Stimulated activated CD4-positive, alpha-beta T cell treated with anti-CD3 and anti-CD28 coated beads, Interleukin-15, amount 100 ng/mL, for 24 hours (primary cell): Measurements from ENCODE around the gene NSD1.

ENCODE experiments used
- DNase-seq: peaks from one replicate; pipeline ENCODE4 v3.0.0-alpha.2; 2020

Gene NSD1, protein sequence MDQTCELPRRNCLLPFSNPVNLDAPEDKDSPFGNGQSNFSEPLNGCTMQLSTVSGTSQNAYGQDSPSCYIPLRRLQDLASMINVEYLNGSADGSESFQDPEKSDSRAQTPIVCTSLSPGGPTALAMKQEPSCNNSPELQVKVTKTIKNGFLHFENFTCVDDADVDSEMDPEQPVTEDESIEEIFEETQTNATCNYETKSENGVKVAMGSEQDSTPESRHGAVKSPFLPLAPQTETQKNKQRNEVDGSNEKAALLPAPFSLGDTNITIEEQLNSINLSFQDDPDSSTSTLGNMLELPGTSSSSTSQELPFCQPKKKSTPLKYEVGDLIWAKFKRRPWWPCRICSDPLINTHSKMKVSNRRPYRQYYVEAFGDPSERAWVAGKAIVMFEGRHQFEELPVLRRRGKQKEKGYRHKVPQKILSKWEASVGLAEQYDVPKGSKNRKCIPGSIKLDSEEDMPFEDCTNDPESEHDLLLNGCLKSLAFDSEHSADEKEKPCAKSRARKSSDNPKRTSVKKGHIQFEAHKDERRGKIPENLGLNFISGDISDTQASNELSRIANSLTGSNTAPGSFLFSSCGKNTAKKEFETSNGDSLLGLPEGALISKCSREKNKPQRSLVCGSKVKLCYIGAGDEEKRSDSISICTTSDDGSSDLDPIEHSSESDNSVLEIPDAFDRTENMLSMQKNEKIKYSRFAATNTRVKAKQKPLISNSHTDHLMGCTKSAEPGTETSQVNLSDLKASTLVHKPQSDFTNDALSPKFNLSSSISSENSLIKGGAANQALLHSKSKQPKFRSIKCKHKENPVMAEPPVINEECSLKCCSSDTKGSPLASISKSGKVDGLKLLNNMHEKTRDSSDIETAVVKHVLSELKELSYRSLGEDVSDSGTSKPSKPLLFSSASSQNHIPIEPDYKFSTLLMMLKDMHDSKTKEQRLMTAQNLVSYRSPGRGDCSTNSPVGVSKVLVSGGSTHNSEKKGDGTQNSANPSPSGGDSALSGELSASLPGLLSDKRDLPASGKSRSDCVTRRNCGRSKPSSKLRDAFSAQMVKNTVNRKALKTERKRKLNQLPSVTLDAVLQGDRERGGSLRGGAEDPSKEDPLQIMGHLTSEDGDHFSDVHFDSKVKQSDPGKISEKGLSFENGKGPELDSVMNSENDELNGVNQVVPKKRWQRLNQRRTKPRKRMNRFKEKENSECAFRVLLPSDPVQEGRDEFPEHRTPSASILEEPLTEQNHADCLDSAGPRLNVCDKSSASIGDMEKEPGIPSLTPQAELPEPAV (N-terminal part only)

DNA sequence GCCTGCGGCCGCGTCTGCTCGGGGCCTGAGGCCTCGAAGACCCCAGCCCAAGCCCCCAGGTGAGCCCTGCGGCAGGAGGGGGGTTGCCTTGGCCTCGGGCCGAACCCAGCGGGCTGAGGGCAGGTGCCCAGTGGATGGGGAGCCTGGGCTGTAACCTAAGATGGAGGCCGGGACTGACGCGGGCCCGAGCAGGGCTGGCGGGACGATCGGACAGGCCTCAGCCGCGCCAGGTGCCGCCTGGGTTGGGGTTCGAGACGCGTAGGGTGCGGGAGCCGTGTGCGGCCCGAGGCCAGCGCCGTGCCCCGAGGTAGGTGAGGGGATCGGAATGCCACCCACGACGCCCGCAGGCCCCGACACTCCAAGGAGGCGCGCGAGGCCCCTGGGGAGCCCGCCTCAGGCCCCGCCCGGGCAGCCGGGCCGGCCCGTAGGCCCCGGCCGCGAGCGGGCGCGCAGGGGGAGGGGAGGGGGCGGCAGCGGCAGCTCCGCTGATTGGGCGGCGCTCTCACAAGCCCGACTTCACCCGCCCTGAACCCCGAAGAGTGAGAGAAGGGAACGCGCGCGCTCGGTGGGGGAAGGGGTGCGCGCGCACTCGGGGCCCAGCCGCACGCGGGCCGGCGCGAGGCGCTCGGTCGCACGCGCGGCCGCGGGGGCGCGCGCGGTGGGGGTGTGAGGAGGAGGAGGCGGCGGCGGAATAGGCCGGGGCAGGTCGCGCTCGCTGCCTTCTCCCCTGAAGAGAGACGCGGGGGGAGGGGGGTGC lies at the start of gene NSD1:
Gene NSD1, plus strand, starts transcription at position 678 of the 757 bp plus-strand sequence. CDS start 1,331 bp downstream, outside the sequence.
- DNase-seq = peak; percentile 94

DNA sequence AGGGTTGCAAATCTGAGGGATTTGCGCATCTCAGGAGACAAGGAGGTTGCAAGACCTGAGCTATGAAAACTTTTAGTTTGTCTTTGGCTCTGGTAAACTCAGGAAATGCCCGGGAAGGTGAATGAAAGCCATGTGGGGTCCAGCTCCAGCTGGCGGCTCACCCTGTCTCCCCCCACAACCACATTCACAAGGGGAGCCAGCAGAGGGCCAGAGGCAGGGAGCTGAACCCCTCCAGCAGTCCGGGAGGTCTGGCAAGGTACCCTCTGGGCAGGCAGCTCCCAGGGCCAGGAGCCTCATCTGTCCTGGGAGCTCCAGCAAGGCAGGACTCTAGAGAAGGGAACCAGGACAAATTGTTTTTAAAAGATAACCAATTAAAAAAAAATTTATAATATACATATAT lies 49.4 kb upstream of the NSD1 start:
- DNase-seq = no peak

DNA sequence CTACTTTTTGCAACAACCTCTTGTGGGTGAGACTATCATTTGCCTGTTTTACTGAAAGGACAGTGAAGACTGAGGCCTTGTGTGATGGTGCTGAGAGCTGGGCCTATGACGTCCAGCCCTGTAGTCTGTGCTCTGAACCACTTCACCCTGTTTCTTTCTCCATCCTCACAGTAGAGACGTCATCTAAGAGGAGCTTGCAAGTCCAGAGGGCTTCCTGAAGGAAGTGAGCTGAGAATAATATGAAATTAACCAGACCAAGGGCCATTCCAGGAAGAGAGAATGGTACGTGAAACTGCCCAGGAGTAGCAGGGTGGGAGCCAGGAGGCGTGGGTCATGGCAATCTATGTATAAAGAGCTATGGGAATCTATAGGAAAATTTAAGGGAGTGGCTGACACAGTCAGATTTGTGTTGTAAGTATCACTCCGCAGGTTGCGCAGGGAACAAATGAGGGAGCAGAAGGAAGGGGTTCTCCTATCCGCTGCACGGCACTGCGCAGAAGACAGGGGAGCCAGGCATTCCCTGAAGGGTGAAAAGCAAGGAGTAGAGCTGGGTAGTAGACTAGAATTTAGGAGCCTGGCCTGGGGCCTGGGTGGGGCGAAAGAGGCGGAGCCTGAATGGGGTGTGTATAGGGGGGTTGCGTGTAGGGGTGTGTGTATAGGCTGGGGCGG lies 47.5 kb upstream of the NSD1 start:
- DNase-seq = no peak

DNA sequence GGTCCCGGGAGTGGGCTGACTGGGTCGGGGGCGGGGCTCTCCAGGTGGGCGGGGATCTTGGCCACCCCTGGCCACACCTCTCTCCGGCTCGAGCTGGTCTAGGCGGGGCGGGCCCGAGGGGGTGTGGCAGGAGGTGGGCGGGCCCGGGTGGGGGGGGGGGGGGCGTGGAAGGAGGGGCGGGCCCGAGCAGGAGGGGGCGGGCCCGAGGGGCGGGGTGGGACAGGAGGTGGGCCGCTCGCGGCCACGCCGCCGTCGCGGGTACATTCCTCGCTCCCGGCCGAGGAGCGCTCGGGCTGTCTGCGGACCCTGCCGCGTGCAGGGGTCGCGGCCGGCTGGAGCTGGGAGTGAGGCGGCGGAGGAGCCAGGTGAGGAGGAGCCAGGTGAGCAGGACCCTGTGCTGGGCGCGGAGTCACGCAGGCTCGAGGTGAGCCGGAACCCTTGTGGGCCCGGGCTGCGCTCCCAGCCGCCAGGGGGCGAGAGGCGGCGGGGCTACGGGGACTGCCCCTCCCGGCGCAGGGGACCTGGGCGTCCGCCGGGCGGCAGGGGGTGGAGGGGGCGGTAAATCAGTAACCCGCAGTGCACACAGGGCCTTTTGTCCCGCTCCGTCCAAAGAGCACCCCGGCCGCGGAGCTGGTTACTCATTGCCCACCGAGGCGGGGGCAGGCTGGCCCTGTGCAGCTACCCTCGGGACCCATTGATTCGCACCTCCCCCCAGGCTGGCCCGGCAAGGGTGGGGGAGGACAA lies 46.7 kb upstream of the NSD1 start, which contains the start of gene FGFR4:
Gene FGFR4, plus strand, starts transcription at position 262 of the 744 bp plus-strand sequence. CDS start 2,688 bp downstream, outside the sequence.
- peak; percentile 71 for DNase-seq

DNA sequence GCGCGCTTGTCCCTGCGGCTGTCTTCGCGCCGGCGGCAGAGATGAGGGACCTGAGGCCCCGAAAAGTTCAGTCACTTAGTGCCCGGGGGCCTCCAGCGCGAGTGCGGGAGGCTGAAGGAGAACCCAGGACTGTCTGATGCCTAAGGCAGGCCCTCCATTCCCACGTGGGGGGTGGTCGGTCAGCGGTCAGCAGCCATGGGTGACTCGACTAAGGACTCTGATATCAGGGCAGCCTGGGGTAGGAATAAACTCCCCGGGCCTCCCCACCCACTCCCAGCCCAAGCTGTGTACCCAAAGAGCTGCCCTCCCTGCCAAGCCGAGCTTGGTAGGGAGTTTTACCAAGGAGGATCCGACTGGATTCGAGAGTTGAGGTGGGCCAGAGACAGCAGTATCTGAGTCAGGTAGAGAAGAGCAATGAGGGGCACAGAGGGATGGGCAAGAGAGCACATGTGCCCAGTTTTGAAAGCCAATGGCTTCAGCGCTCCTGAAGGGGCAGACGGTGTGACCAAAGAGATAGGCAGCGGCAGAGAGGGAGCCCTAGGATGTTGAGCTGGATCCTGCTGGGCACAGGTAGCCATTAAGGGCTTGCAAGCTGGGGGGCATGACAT lies 46.1 kb upstream of the NSD1 start:
- DNase-seq = no peak

DNA sequence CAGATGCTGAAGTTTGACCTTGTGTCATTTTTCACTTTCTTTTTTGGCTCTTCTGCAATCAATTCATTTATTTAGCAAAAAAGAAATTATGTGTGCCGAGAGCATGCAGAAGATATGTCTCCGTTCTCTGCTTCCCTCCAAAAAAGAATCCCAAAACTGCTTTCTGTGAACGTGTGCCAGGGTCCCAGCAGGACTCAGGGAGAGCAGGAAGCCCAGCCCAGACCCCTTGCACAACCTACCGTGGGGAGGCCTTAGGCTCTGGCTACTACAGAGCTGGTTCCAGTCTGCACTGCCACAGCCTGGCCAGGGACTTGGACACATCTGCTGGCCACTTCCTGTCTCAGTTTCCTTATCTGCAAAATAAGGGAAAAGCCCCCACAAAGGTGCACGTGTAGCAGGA lies 44.4 kb upstream of the NSD1 start:
- no peak for DNase-seq

DNA sequence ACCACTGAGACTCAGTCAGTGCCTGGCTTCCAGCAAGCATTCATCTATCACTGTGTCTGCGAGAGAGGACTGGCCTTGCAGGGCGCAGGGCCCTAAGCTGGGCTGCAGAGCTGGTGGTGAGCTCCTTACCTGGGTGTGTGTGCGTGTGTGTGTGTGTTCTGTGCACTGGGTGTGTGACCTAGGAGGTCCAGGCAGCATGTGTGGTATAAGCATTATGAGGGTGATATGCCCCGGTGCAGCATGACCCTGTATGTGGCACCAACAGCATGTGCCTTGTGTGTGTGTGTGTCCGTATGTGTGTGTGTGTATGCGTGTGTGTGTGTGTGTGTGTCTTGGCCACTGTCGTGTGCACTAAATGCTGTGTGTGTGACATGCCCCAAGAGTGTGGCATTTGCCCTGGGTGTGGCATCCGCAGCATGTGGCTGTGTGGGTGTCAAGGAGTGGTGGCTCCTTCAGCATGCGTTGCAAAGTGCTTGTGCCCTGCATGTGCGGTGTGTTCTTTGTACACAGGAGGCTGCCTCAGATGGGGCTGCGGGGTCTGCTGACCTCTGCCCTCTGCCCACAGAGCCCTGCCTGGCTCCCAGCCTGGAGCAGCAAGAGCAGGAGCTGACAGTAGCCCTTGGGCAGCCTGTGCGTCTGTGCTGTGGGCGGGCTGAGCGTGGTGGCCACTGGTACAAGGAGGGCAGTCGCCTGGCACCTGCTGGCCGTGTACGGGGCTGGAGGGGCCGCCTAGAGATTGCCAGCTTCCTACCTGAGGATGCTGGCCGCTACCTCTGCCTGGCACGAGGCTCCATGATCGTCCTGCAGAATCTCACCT lies 43.5 kb upstream of the NSD1 start:
- DNase-seq = no peak

DNA sequence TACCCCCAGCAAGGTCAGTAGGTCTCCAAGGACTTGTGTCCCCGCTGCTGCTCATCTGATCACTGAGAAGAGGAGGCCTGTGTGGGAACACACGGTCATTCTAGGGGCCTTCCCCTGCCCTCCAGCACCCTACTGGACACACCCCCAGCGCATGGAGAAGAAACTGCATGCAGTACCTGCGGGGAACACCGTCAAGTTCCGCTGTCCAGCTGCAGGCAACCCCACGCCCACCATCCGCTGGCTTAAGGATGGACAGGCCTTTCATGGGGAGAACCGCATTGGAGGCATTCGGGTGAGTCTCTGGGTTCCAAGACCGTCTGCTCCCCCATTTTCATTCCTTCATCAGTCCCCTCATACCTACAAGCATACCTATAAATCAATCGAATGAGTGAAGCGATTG lies 42.8 kb upstream of the NSD1 start:
- DNase-seq = no peak

DNA sequence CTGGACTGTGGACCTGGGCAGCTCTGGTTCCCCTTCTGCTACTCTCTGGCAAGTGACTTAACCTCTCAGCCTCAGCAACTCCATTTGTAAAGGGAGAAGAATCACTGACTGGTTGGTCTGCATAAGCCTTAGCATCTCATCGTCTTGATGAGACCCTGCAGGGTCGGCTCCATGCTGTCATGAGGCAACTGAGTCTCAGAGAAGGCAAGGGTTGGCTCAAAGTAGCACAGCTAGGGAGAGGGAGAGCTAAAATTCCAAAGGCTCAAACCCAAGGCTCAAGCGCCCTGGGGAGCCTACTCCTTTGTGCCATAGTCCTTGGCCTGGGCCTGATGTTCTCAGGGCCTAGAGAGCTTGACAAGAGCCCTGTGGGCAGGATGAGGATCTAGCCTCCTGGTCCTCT lies 42.3 kb upstream of the NSD1 start:
- DNase-seq = no peak

DNA sequence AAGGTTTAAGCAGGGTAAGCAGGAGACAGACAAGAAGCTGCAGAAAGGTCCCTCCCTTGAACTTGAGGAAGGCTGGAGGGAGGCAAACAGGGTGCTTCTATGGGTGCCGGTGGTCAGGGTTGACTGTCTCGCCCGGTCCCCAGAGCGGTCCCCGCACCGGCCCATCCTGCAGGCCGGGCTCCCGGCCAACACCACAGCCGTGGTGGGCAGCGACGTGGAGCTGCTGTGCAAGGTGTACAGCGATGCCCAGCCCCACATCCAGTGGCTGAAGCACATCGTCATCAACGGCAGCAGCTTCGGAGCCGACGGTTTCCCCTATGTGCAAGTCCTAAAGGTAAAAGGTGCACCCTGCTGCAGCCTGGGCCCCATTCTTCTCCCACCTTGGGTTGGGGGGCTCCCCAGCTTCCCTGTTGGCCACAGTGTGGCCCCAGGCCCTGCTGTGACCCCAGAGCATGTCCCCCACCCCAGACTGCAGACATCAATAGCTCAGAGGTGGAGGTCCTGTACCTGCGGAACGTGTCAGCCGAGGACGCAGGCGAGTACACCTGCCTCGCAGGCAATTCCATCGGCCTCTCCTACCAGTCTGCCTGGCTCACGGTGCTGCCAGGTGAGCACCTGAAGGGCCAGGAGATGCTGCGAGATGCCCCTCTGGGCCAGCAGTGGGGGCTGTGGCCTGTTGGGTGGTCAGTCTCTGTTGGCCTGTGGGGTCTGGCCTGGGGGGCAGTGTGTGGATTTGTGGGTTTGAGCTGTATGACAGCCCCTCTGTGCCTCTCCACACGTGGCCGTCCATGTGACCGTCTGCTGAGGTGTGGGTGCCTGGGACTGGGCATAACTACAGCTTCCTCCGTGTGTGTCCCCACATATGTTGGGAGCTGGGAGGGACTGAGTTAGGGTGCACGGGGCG lies 41.1 kb upstream of the NSD1 start:
- DNase-seq = no peak

DNA sequence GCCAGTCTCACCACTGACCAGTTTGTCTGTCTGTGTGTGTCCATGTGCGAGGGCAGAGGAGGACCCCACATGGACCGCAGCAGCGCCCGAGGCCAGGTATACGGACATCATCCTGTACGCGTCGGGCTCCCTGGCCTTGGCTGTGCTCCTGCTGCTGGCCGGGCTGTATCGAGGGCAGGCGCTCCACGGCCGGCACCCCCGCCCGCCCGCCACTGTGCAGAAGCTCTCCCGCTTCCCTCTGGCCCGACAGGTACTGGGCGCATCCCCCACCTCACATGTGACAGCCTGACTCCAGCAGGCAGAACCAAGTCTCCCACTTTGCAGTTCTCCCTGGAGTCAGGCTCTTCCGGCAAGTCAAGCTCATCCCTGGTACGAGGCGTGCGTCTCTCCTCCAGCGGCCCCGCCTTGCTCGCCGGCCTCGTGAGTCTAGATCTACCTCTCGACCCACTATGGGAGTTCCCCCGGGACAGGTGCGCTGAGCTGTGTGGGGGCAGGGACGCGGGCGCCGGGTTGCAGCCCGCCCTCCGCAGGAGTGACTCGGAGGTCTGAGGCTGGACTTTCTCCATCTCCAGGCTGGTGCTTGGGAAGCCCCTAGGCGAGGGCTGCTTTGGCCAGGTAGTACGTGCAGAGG lies 40.4 kb upstream of the NSD1 start:
- no peak for DNase-seq

DNA sequence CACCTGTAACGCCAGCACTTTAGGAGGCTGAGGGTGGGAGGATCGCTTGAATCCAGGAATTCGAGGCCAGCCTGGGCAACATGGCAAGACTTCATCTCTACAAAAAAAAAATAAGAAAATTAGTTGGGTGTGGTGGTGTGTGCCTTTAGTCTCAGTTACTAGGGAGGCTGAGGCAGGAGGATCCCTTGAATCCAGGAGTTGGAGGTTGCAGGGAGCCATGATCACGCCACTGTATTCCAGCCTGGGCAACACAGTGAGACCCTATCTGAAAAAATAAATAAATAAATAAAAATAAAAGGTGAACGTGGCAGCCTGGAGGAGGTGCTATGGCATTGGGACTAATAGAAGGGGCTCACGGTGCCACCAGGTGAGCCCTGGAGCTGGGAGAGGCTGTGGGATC lies 39.8 kb upstream of the NSD1 start:
- no peak for DNase-seq

DNA sequence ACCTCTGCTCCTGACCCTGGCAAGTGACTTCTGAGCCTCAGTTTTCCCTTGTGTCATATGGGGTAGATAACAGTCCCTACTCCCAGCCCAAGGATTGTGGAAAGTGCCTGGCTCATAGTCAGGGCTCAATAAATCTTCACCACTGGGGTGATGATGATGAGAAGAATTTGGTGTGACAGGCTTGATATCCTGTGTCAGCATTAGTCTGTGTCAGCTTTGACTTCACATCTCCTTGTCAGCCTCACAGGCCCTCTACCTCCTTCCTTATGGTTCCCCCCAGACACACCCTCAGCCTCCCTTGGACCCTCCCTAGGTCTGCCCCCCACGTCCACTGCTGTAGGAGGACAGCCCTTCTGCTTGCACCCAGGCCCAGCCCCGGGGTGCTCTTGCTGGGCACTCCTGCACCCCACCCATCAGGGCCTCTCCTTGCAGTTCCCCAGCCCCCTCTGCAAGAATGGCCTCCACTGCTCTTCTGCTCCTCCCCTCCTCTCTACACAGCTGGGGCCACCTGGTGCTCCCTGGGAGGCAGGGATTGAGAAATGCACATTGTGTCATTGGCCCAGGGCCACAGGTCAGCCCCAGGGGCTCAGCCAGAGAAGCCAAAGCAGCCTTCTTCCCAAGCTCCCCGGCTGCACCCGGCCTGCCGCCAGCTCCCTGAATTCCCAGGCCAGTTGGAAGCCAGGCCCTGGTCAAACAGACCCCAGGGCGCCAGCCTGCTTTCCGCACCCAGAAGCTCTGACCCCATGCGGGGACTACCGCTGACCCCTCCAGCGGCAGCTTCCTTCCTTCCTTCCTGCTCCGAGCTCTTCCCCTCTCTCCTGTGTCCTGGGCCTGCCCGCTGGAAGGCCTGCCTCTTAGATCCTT lies 39.1 kb upstream of the NSD1 start:
- no peak for DNase-seq

DNA sequence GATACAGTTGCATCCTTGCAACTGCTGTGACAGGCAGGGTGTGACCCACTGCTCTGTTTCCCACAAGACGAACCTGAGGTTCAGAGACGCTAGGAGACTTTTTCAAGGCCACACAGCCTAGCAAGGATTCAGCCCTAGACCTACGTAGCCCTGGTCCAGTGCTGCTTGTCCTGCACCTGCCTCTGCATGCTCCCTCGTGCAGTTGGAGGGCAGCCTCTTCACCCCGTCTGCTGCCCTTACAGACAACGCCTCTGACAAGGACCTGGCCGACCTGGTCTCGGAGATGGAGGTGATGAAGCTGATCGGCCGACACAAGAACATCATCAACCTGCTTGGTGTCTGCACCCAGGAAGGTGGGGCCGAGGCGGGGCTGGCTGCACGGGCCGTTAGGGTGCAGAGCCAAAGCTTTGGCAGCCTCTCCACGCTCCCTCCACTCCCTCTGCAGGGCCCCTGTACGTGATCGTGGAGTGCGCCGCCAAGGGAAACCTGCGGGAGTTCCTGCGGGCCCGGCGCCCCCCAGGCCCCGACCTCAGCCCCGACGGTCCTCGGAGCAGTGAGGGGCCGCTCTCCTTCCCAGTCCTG lies 38.4 kb upstream of the NSD1 start:
- DNase-seq = no peak

DNA sequence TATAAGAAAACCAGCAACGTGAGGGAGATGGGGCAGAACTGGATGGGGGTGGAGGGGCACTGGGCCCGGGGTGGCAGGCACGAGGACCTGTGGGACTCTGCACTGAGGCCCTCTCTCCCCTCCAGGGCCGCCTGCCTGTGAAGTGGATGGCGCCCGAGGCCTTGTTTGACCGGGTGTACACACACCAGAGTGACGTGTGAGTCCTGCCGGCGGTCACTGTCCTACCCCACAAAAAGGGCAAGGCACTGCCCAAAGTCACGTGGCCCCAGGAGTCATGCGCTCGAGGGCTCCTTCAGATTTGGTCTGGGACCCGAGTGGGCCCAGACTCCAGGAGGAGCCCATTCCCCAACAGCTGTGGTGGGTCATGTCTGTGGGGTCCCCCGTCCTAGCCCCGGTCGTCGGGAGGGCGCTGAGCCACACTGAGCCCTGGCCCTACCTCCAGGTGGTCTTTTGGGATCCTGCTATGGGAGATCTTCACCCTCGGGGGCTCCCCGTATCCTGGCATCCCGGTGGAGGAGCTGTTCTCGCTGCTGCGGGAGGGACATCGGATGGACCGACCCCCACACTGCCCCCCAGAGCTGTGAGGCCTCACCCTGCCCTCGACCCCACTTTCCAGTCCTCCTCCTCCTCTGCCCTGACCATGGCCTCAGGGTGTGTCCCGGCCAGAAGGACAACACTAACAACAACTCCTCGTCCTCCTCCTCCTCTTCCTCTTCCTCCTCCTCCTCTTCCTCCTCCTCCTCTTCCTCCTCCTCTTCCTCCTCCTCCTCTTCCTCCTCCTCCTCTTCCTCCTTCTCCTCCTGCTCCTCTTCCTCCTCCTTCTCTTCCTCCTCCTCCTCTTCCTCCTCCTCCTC lies 37.2 kb upstream of the NSD1 start:
- DNase-seq = no peak
